Ishikawa (cell line): Measurements from ENCODE around the gene TUFM.

Source experiments
- CREB1 ChIP-seq: IDR thresholded peaks from 2 replicates; pipeline ENCODE4 v1.6.1; 2012; ENCODE audit warnings: low read depth
- YY1 ChIP-seq: IDR thresholded peaks from 2 replicates; pipeline ENCODE4 v1.6.1; 2012; ENCODE audit warnings: low read depth

DNA sequence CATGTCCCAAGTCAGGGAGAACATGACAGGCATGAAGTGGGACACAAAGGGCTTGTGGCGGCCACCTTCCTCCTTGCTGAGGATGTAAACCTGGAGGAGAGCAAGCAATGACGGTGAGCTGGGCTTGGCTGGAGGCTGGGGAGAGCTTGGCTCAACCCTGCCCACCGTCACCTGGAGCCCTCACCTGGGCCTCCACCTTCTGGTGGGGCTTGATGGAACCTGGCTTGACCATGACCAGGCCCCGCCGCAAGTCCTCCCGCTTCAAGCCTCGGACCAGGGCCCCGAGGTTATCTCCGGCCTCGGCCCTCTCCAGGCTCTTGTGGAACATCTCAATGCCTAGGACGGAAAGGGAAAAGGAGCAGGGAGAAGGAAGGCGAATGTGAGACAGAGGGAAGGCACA lies 2.4 kb downstream of the TUFM start:
- no peak for TF ChIP-seq CREB1
- no peak for TF ChIP-seq YY1
